WTC11 (cell line): ENCODE results near the gene HDLBP. TPM values are rescaled to one million over a fixed set of nuclear protein-coding genes. Genes with fewer than 3 reads are reported as not detected.
A peak's percentile ranks its signal among the peaks of the same experiment; 100 is the strongest.

Experiments
- AR ChIP-seq: fragments of 250-450 bp; sonication (Bioruptor Pico); IDR thresholded peaks from 2 replicates; pipeline ENCODE4 v1.9.0; 2021; ENCODE audit warnings: mild to moderate bottlenecking
- CBFB ChIP-seq: sonication (generic); formaldehyde crosslinking; IDR thresholded peaks from 2 replicates; pipeline ENCODE4 v1.8.1; 2022; ENCODE audit warnings: mild to moderate bottlenecking, low read depth, missing genetic modification reagents
- CREM ChIP-seq: sonication (generic); formaldehyde crosslinking; IDR thresholded peaks from 2 replicates; pipeline ENCODE4 v1.8.1; 2022; ENCODE audit warnings: mild to moderate bottlenecking, missing genetic modification reagents, moderate library complexity
- E2F5 ChIP-seq: sonication (generic); formaldehyde crosslinking; IDR thresholded peaks from 2 replicates; pipeline ENCODE4 v1.8.1; 2022; ENCODE audit warnings: mild to moderate bottlenecking, moderate library complexity, missing genetic modification reagents
- ESRRA ChIP-seq: sonication (generic); formaldehyde crosslinking; IDR thresholded peaks from 2 replicates; pipeline ENCODE4 v1.8.1; 2022; ENCODE audit warnings: mild to moderate bottlenecking, missing genetic modification reagents, borderline replicate concordance
- FOXP1 ChIP-seq: sonication (generic); formaldehyde crosslinking; IDR thresholded peaks from 2 replicates; pipeline ENCODE4 v1.8.0; 2022; ENCODE audit warnings: missing genetic modification reagents, mild to moderate bottlenecking, moderate library complexity, borderline replicate concordance
- HMGA2 ChIP-seq: fragments of 250-450 bp; sonication (Bioruptor Pico); IDR thresholded peaks from 2 replicates; pipeline ENCODE4 v1.4.0; 2021; ENCODE audit warnings: mild to moderate bottlenecking, moderate library complexity
- NR1H2 ChIP-seq: sonication (generic); formaldehyde crosslinking; IDR thresholded peaks from 2 replicates; pipeline ENCODE4 v1.9.0; 2021; ENCODE audit warnings: mild to moderate bottlenecking, moderate library complexity, missing genetic modification reagents
- NR3C1 ChIP-seq: sonication (generic); formaldehyde crosslinking; conservative IDR thresholded peaks from 2 replicates; pipeline ENCODE4 v1.8.1; 2023; ENCODE audit warnings: low read depth, mild to moderate bottlenecking, missing genetic modification reagents
- PREB ChIP-seq: sonication (generic); formaldehyde crosslinking; IDR thresholded peaks from 2 replicates; pipeline ENCODE4 v1.8.1; 2022; ENCODE audit warnings: mild to moderate bottlenecking, missing genetic modification reagents, moderate library complexity, borderline replicate concordance
- PRRX2 ChIP-seq: fragments of 250-450 bp; sonication (Bioruptor Pico); IDR thresholded peaks from 2 replicates; pipeline ENCODE4 v1.8.0; 2021; ENCODE audit warnings: mild to moderate bottlenecking
- RORB ChIP-seq: fragments of 250-450 bp; sonication (Bioruptor Pico); IDR thresholded peaks from 2 replicates; pipeline ENCODE4 v1.9.0; 2021; ENCODE audit warnings: mild to moderate bottlenecking
- SOX15 ChIP-seq: fragments of 250-450 bp; sonication (Bioruptor Pico); IDR thresholded peaks from 2 replicates; pipeline ENCODE4 v1.9.0; 2021; ENCODE audit warnings: mild to moderate bottlenecking
- SP1 ChIP-seq: sonication (generic); formaldehyde crosslinking; conservative IDR thresholded peaks from 2 replicates; pipeline ENCODE4 v1.8.1; 2022; ENCODE audit warnings: missing genetic modification reagents
- STAT6 ChIP-seq: sonication (generic); formaldehyde crosslinking; conservative IDR thresholded peaks from 2 replicates; pipeline ENCODE4 v1.8.1; 2023; ENCODE audit warnings: mild to moderate bottlenecking, low read depth, missing genetic modification reagents, moderate library complexity
- ZBTB43 ChIP-seq: sonication (generic); formaldehyde crosslinking; IDR thresholded peaks from 2 replicates; pipeline ENCODE4 v1.8.1; 2023; ENCODE audit warnings: mild to moderate bottlenecking, missing genetic modification reagents
- ZMAT4 ChIP-seq: fragments of 250-450 bp; sonication (Bioruptor Pico); IDR thresholded peaks from 2 replicates; pipeline ENCODE4 v1.9.0; 2021; ENCODE audit warnings: mild to moderate bottlenecking
- ZNF232 ChIP-seq: sonication (generic); formaldehyde crosslinking; IDR thresholded peaks from 2 replicates; pipeline ENCODE4 v1.8.0; 2022; ENCODE audit warnings: mild to moderate bottlenecking, missing genetic modification reagents
- ZNF671 ChIP-seq: fragments of 250-450 bp; sonication (Bioruptor Pico); IDR thresholded peaks from 2 replicates; pipeline ENCODE4 v1.8.0; 2021; ENCODE audit warnings: mild to moderate bottlenecking
- total RNA-seq: library from RNA; stranded (reverse); gene quantifications from 3 replicates; pipeline ENCODE4 v1.2.3, GENCODE V29; 2021
- TF ChIP-seq, protein P1 (sequence below): fragments of 250-450 bp; sonication (Bioruptor Pico); IDR thresholded peaks from 2 replicates; pipeline ENCODE4 v1.9.0; 2021; ENCODE audit warnings: moderate library complexity, mild to moderate bottlenecking, inconsistent platforms, borderline replicate concordance
- TF ChIP-seq, protein P2 (sequence below): sonication (generic); formaldehyde crosslinking; IDR thresholded peaks from 2 replicates; pipeline ENCODE4 v1.8.1; 2023; ENCODE audit warnings: mild to moderate bottlenecking, moderate library complexity, missing genetic modification reagents
- TF ChIP-seq, protein P3 (sequence below): sonication (generic); formaldehyde crosslinking; IDR thresholded peaks from 2 replicates; pipeline ENCODE4 v1.8.0; 2023; ENCODE audit warnings: mild to moderate bottlenecking, missing genetic modification reagents

HDLBP gene
- total RNA-seq, 1 experiment from 2014 or later = 368 TPM

GRCh38 chr2:241218131-241219029 lies 97.1 kb downstream of the HDLBP start (continued):
- TF ChIP-seq PREB (CRISPR knock-in tag) = no peak; the same call in 1 of the 2 replicates
- TF ChIP-seq STAT6 = no peak
- TF ChIP-seq HMGA2 (CRISPR knock-in tag) = no peak
- no peak for TF ChIP-seq ZBTB43 (CRISPR knock-in tag)
- peak; percentile 85; the same call in 1 of the 2 replicates for TF ChIP-seq ZNF232 (CRISPR knock-in tag)
- no peak for TF ChIP-seq ZNF671
- TF ChIP-seq, protein P1, sequence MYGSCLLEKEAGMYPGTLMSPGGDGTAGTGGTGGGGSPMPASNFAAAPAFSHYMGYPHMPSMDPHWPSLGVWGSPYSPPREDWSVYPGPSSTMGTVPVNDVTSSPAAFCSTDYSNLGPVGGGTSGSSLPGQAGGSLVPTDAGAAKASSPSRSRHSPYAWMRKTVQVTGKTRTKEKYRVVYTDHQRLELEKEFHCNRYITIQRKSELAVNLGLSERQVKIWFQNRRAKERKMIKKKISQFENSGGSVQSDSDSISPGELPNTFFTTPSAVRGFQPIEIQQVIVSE (CRISPR knock-in tag) = no peak
- TF ChIP-seq CREM (CRISPR knock-in tag) = no peak
- no peak for TF ChIP-seq AR (CRISPR knock-in tag)
- no peak for TF ChIP-seq PRRX2
- TF ChIP-seq ESRRA (CRISPR knock-in tag) = peak; percentile 92
- TF ChIP-seq ZMAT4 (CRISPR knock-in tag) = no peak
- no peak for TF ChIP-seq NR1H2 (CRISPR knock-in tag)
- TF ChIP-seq RORB (CRISPR knock-in tag) = no peak
- TF ChIP-seq, protein P2, sequence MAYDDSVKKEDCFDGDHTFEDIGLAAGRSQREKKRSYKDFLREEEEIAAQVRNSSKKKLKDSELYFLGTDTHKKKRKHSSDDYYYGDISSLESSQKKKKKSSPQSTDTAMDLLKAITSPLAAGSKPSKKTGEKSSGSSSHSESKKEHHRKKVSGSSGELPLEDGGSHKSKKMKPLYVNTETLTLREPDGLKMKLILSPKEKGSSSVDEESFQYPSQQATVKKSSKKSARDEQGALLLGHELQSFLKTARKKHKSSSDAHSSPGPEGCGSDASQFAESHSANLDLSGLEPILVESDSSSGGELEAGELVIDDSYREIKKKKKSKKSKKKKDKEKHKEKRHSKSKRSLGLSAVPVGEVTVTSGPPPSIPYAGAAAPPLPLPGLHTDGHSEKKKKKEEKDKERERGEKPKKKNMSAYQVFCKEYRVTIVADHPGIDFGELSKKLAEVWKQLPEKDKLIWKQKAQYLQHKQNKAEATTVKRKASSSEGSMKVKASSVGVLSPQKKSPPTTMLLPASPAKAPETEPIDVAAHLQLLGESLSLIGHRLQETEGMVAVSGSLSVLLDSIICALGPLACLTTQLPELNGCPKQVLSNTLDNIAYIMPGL (CRISPR knock-in tag) = no peak
- TF ChIP-seq, protein P3, sequence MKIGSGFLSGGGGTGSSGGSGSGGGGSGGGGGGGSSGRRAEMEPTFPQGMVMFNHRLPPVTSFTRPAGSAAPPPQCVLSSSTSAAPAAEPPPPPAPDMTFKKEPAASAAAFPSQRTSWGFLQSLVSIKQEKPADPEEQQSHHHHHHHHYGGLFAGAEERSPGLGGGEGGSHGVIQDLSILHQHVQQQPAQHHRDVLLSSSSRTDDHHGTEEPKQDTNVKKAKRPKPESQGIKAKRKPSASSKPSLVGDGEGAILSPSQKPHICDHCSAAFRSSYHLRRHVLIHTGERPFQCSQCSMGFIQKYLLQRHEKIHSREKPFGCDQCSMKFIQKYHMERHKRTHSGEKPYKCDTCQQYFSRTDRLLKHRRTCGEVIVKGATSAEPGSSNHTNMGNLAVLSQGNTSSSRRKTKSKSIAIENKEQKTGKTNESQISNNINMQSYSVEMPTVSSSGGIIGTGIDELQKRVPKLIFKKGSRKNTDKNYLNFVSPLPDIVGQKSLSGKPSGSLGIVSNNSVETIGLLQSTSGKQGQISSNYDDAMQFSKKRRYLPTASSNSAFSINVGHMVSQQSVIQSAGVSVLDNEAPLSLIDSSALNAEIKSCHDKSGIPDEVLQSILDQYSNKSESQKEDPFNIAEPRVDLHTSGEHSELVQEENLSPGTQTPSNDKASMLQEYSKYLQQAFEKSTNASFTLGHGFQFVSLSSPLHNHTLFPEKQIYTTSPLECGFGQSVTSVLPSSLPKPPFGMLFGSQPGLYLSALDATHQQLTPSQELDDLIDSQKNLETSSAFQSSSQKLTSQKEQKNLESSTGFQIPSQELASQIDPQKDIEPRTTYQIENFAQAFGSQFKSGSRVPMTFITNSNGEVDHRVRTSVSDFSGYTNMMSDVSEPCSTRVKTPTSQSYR (CRISPR knock-in tag) = peak; percentile 94
- peak; percentile 91 for TF ChIP-seq FOXP1 (CRISPR knock-in tag)
- 0 out of 2 replicates have a peak, but pooled peaks have one; percentile 43 for TF ChIP-seq CBFB (CRISPR knock-in tag)
- no peak for TF ChIP-seq E2F5
- peak; percentile 64; the same call in 1 of the 2 replicates for TF ChIP-seq SP1
- TF ChIP-seq SOX15 = no peak
- TF ChIP-seq NR3C1 (CRISPR knock-in tag) = no peak
